ENCODE data around the gene LRBA.
"Not testable (repeated sequence)": the region's sequence is repeated elsewhere in the genome, so short reads cannot be mapped to it uniquely, and the experiment has no call there.

Gene LRBA

DNA sequence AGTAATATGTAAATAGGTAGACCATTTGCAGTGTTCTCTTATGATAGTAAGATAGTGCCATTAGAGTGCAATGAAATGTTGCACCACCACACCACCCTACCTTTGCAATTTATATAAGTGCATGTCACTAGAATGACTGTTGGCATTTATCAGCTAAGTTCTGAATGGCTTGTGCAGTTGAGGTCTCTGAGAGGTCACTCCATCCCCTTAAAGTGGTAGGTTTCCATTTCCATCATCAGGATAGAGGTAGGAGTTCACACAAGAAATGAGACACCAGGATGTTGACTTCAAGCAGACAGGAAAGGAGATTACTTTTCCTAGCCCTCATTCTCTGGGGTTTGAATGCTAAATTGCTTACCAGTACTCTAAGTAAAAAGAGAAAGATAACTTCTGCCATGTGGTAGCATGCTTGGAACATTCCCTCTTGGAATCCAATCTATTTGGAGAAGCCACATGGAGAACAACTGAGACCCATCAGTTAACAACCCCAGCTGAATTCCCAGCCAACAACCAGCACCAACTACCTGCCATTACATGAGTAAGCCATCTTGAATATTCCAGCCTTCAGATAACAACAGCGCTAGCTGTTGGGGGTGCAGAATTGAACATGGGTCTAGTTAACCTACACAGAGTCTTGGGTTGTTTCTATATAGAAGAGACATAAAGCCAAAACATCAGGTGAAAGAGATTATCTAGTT, 6.7 kb upstream of the LRBA start:
- DNase-seq (ENCODE audit: low read depth): no peak

DNA sequence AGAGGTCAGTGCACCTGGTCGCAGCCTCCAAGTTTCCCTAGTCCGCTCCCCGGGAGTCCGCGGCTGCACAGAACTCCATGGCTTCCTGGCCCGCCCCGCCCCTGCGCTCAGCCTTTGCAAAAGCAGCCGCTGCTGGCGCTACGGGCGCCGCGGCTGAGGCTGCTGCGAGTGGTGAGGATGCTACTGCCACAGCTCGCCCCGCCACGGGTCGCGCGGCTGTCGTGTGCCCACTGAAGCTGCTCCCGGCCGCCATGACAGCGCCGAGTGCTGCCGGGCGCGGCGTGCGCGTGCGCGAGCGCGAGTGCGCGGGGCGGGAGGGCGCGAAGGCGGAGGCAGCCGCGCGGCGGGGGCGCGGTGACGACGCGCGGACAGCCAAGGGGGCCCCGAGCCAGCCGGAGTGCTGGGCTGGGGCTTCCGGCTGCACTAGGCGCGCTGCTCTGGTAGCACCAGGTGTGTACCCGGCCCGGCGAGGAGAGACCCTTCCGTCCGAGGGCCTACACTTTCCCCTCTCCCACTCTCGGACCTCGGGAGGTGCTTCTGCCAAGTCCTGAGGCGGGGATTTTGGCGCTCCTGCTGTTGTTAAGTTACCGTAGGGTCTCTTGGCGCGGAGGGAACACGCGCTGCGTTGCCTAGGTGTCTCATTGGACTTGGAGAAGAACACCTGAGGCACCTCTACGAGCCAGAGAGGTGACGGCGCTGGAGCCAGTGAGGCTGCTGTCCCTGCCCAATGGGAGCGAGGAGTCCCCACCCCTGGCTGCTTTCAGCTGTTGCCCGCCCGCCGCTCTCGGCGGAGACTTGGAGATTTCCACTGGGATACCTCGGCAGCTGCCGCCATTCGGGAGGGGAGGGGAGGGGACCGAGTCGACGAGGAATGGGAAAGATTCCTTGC, 619 bp upstream of the LRBA start:
- DNase-seq (ENCODE audit: low read depth): peak; percentile 66

DNA sequence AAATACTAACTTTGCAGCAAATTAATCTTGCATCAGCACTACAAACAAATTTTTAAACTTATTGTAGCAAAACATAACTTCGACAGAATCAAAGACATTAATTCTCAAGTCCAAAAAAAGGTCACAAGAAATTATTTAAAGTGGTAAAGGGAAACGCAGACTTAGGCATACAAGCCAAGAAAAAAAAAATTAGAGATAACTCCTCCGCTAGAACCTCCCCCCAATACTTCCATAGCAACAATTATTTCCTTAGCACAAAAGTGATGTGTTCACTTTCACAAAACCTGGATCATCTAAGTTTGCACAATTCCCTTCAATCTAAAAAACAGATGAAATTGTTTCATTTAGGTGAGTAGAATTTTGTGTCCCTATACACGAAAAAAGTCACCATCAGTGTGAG, 1.1 kb downstream of the LRBA start:
- no peak for DNase-seq (ENCODE audit: low read depth)

DNA sequence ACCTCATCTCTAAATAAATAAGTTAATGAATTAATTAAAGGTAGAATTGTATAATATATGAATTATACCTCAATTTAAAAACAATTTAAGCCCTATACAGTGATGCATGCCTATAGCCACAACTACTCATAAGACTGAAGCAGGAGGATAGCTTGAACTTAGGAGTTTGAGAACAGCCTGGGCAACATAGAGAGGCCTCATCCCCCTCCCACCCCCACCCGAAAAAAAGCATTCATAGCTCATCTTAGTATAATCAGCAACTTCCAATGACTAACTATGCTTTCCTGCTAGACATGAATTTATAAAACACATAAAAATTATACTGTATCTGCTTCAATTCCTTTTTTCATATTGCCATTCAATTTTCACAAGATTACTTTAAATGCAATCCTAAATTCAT, 1.6 kb downstream of the LRBA start:
- DNase-seq (ENCODE audit: low read depth): no peak

DNA sequence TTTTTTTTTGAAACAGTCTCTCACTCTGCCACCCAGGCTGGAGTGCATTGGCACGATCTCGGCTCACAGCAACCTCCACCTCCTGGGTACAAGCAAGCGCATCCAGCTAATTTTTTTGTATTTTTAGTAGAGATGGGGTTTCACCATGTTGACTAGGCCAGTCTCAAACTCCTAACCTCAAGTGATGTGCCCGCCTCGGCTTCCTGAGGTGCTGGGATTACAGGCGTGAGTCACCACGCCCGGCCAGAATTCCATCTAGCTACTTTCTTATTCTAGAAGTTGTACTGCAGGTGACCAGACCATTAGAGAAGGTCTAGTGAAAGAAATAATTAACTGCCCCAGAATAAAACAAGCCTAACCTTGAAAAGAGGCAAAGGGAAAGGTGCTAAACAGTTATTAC, 2.3 kb downstream of the LRBA start:
- DNase-seq (ENCODE audit: low read depth): no peak

DNA sequence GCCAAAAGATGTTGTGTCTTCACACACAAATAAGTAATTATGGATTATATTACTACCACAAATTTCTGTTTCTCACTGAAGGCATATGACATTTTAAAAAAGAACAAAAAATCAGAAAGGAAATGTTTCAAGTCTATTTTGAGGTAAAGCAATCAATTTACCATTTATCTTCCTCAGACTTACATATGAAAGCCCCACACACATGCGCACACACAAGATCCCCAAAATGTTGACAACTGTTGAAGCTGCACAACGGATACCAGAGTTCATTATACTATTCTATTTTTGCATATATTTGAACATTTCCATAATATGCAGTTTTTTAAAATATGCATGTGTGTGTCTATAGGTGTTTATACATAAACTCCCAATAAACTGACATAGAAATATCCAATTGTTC, 2.7 kb downstream of the LRBA start:
- DNase-seq (ENCODE audit: low read depth): no peak

DNA sequence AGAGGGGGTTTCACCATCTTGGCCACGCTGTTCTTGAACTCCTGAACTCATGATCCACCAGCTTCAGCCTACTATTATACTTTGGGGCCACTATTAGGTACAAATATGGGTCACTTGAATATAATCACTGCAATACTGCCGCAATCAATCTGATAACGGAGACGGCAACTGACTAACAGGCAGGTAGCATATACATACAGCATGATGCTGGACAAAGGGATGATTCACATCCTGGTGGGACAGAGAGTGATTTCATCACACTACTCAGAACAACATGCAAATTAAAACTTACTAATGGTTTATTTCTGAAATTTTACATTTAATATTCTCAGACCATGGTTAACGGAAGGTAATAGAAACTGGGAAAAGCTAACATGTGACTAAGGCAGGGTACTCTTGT, 10.9 kb downstream of the LRBA start:
- DNase-seq (ENCODE audit: low read depth): no peak

DNA sequence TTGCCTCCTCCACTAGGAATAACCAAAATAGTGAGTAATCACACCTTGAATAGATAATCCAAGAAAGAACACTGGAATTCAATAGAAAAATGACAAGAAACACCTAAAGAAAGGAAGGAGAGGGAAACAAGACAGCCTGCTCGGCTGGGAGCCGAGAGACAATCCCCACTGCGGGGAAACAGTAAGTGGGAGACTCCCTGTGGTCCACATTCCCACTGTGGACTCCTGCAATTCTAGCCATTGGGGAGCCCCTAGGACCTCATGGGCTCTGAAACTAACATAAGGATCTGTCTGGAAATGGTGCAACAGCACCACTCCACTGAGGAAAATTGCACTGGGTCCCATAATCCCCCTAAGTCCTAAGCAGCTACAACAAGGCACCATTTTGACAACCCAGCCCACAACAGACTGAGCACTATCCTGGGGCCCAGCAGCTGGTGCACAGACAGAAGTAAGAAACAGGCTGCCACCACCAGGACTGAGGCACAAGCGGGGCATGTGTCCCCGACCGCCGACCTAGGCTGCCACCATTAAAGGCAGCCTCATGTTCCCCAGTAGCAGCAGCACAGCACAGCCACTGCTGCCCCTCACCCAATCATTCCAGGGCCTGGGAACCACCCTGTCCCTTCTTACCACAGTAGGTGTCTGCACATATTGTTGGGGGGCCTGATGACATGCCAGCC, 14.2 kb downstream of the LRBA start:
- no peak for DNase-seq (ENCODE audit: low read depth)

DNA sequence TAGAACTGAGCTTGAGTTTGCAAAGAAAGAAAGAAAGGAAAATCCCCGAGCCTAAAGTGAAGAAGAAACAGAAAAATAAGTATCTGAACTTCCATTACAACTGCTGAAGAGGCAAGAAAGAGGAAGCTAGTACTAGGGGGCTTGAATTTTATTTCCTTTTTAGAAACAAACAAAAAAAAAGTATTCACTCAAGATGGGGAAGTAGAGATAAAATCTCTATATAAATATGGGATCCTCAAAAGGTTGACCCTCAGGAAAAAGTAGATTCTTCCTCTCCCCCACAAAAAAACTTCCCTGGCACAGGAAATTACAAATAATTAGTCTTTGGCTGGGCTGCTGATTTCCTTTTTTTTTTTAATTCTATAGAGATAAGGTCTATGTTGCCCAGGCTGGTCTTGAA, 16.0 kb downstream of the LRBA start:
- DNase-seq (ENCODE audit: low read depth): no peak

DNA sequence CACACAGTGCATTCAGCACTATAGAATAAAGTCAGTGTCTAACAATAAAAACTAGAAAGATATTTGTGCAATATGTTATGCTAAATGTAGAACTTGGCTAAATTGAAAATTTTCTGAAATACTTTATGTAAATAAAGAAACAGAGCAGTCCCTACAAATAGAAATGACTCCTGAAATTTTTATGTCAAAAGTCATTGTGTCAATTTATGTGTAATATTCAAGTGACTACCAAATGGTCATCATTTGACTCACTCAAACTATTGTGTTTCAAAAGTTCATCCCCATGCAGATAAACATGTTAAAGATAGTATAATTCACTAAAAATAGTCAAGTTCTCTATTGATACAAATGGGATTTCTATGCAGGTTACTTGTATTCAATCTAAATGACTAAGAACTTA, 17.9 kb downstream of the LRBA start:
- DNase-seq (ENCODE audit: low read depth): no peak

DNA sequence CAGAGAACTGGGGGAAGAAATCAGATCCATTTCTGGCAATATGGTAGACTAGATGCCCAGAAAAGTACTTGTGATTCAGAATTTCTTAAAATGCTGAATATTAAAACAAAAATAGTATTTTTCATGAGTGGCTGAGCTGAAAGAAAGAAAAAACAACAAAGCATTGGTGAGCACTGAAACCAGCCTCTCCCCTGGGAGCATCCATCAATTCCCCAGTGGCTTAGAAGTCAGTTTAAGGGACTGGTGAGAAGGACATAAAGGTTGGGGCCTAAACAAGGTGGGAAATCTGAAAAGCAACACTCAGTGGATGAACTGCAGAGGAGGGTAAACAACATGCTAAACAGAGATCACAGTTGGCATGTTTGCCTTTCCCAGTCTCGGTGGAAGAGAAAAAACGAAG, 20.4 kb downstream of the LRBA start:
- DNase-seq (ENCODE audit: low read depth): no peak

DNA sequence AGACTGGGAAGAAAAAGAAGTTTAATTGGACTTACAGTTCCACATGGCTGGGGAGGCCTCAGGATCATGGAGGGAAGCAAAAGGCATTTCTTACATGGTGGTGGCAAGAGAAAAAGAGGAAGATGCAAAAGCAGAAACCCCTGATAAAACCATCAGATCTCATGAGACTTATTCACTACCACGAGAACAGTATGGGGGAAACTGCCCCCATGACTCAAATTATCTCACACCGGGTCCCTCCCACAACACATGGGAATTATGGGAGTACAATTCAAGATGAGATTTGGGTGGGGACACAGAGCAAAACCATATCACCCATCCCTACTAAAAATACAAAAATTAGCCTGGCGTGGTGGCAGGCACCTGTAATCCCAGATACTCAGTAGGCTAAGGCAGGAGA, 21.5 kb downstream of the LRBA start:
- DNase-seq (ENCODE audit: low read depth): not testable (repeated sequence)

DNA sequence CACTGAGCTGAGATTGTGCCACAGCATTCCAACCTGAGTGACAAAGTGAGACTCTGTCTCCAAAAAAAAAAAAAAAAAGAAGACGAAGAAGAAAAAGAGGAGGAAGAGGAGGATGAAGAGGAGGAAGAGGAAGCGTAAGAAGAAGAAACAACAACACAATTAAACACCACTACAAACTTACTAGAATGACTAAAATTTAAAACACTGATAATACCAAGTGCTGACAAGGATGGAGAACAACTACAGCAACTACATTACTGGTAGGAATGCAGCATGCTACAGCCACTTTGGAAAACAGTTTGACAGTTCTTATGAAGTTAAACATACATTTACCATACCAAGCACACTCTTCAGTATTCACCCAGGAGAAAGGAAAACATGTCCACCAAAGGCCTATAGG, 24.1 kb downstream of the LRBA start:
- no peak for DNase-seq (ENCODE audit: low read depth)

DNA sequence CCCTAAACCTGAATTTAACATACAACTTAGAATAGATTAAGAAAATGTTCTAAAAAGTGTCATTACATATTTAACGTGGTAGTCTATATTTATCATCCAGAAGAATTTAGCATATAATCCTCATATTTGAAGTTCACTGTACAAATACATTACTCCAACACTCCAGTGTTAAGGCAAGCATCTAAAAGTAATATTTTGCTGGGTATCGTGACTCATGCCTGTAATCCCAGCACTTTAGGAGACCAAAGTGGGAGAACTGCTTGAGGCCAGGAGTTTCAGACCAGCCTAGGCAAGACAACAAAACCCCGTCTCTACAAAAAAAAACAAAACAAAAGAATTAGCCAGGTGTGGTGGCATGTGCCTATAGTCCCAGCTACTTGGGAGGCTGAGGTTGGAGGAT, 24.8 kb downstream of the LRBA start:
- no peak for DNase-seq (ENCODE audit: low read depth)

DNA sequence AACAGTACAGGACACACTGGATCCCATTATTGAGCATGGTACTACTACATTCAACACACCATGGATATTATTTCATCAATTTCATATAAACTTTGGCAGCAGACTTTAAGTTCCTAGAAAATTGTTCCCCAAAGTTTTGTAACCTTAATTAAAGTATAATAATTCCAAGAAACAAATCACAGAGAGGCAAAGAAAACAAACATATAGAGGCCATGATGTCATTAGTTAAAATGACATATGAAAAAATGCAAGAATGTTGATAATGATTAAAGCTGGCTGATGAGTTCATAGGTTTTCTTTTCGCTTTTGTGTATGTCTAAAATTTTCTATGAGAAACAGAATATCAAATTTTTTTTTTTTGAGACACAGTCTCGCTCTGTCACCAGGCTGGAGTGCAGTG, 26.8 kb downstream of the LRBA start:
- DNase-seq (ENCODE audit: low read depth): no peak

DNA sequence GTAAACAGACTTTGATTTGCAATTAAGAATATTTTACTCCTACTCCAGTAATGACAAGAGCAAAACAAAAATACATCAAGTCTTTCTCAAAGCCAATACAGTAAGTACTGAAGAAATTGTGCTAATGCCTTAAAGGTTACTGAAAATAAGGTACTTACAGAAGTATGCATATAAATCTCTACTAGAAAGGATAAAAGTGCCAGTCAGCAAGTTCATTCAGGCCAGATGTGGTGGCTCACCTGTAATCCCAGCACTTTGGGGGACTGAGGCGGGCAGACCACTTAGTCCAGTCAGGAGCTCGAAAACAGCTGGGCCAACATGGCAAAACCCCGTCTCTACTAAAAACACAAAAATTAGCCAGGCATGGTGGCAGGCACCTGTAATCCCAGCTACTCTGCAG, 27.9 kb downstream of the LRBA start:
- DNase-seq (ENCODE audit: low read depth): no peak

DNA sequence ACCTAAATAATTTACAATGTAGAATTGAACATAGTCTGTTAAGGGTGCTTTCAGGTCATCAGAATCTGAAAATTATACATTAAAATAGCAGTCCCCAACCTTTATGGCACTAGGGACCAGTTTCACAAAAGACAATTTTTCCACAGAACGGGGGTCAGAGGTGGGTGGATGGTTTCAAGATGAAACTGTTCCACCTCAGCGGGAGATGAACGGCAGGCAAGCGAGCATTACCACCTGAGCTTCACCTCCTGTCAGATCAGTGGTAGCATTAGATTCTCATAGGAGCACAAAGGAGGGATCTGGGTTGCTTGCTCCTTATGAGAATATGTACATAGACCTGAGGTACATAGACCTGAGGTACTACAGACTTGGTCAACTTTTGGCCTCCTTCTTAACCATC, 29.0 kb downstream of the LRBA start:
- DNase-seq (ENCODE audit: low read depth): no peak

DNA sequence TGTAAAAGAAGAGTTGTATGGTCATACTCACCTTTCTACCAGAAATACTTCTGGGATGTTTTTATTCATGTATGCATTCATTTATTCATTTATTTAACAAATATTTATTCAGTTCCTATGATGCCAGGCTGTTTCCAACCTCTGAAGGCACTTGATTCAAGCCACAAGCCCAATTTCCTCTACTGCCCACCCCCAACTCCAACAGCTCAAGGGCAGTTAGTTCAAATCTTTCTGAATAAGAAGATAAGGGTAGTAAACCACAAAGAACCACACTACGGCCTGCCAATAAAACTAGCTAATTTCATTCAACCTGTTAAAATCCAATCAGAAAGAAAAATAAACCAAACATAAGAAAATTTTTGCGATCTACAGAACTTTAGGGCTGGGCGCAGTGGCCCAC, 31.2 kb downstream of the LRBA start:
- DNase-seq (ENCODE audit: low read depth): no peak

DNA sequence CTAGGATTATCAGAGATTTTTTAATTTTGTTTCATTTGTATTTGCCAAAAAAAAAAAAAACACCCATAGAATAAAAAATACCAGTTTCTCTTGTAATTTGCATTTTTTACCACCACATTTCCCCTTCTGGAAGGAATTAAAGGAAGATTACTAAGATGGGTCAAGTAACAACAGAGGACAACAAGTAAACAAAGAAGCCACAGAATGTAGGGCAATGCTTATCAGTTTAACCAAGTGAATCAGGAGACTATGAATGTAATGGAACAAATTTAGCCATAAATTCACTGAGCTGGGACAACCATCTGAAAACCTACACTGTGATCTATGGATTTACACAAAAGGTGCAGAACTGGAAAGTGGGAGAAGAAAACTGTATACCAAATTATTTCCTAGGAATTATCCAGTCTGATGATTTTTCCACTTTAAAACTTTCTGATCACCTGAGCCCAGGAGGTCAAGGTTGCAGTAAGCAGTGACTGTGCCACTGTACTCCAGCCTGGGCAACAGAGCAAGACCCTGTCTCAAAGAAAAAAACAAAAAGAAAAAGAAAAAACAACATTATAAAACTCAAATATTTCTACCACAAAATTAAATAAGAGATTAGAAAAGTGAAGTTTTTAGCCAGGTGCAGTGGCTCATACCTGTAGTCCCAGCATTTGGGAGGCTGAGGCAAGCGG, 32.4 kb downstream of the LRBA start:
- DNase-seq (ENCODE audit: low read depth): no peak

DNA sequence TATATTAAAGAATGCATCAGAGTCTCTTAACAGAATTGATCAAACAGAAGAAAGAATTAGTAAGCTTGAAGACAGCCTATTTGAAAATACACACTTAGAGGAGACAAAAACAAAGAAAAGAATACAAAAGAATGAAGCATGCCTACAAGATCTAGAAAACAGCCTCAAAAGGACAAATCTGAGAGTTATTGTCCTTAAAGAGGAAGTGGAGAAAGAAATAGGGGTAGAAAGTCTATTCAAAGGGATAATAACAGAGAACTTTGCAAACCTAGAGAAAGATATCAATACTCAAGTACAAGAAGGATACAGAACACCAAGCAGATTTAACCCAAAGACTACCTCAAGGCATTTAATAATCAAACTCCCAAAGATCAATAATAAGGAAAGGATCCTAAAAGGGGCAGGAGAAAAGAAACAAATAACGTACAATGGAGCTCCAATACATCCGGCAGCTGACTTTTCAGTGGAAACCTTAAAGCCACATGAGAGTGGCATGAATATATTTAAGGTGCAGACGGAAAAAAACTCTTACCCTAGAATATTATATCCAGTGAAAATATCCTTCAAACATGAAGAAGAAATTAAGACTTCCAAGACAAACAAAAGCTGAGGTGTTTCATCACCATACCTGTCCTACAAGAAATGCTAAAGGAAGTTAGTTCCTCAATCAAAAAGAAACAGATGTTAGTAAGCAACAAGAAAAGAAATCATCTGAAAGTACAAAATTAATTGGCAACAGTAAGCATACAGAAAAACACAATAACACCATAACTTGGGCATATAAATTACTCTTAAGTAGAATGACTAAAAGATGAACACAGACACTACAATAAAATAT, 36.1 kb downstream of the LRBA start:
- DNase-seq (ENCODE audit: low read depth): no peak

DNA sequence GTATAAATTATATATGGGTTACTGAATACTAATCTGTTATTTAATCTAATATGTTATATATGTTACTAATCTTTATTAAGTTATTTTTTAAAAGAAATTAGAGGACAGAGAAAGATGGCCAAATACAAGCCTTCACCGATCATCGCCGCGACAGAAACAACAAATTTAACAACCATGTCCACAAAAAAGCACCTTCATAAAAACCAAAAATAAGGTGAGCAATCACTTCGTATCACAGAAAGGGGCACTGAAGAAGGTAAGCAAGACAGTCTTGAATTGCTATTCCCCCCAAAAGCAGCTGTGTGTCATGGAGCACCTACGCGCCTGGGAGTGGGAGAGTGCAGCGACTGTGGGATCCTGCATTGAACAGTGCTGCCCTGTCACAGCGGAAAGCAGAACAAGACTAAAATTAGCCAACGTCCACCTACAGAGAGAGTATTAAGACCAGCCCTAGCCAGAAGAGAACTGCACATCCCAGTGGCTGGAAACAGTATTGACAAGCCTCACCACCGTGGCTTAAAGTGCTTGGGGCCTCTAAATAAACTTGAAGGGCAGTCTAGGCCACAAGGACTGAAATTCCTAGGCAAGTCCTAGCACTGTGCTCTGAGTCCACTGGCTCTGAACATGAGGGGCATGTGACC, 38.5 kb downstream of the LRBA start:
- DNase-seq (ENCODE audit: low read depth): no peak

Data from activated gamma-delta T cell treated with anti-CD3 and anti-CD28 coated beads, Interleukin-2, amount 50 U/mL, for 16 hours (primary cell).